Measurements from ENCODE around the gene PDGFRB.

PDGFRB gene

DNA sequence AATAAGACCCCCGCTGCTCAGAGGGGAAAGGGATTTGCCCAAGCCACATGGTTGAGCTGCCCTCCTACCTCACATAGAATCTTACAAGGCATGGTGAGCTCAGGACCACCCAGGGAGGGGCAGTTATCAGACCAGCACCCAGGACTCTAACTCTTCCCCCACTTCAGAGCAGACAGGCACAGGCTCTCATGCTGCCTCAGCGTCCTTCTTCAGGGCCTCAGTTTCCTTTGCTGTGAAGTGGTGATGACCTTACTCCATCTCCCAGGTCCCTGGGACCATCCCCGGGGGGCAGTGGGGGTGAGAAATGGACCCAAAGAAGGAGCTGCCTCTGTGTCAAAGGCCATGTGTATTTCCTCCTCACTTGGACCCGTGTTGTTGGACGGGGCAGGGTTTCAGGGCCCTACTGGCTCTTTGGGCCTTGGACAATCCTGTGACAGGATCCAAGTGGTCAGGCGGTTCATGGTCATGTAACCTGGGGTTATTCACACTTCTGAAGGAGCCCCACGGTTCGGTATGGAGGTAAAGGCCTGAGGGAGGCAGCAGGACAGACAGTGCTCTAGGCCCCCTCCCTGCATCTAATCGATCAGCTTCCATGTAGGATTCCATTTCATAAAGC is 37.6 kb downstream of the PDGFRB start:
- no peak for DNase-seq (ENCODE audit: low read depth in 2 of 3, low spot score in 1 of 3)

DNA sequence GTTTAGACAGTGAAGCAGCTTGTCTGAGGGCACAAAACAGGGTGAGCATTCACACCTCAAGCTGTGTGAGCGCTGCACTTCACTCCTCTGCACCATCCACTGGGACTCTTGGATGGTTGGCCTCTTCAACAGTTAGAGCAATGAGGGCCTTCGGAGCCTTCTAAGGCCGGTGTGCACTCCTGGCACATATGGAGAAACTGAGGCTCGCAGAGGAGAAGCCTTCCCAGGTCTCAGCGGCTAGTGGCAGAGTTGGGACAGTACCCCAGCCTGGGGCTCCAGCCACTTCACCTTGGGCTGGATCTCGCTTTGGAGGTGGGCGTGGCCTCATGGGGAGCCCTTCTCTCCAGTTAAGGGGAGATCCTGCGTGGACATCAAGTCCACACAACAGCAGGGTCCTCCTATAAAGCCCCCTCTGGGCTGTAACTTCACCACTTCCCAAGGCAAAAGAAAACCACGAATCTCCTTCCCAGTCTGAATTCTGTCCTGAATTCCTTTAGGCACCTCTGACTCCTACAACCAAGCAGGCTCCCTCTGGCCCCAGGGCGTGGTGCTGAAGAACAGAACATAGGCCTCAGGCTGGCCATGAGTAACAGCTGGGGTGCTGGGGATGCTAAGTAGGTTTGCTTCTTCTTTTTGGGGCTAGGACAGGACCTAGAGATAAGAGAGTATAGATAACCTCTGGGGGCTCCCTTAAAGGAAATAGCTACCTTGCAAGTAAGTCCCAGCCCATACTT is 38.8 kb downstream of the PDGFRB start:
- DNase-seq (ENCODE audit: low read depth in 2 of 3, low spot score in 1 of 3), result no peak

DNA sequence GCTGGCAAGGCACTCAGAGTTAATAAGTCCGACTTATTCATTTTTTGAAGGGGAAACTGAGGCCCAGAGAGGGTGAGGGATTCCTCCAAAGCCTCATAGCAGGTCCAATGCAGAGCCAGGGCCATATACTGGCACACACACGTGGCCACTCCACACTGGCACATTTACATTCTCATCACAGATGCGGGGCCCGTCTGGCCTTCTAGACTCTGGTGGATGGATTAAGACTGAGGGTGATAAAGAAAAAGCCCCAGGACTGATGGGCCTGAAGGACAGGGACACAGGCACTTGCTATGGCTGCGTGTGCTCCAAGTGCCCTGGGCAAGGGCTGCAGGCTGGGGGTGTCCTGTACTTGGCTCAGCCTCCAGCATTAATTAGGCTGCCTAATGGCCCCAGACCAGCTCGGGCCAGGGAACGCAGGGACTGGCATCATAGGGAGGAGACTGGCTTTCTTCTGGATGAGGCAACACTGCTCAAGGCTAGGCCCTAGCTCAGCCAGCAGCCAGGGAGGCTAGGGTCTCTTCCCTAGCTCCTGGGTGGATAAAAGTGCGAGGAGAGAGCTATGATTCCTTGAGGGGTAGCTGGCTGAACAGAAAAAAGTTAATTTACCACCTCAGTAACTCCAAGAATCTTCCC is 40.8 kb downstream of the PDGFRB start:
- DNase-seq (ENCODE audit: low read depth in 2 of 3, low spot score in 1 of 3), result no peak

DNA sequence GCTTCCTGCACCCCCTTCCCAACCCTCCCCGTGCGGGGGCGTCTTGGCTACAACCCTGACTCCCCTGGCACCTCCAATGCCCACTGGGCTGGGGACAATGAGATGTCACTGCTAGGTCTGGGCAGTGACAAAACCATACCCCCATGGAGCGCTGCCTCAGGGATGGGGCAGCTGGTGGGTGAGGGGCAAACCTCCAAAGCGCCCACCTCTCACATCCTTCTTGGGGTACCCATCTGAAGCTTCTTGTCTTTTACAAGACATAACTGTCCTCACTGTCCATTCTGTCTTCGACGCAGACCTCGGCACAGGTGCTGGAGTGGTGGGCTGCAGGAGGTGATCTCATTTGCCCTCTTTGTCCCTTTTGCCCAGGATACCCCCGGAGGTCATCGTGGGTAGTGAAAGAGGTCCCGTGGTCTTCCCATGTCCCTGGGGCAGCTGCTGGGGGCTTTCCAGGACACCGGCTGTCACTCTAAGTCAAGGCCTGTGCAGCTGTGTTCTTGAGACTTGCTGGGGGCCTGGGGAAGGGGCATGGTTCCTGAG is 41.5 kb downstream of the PDGFRB start:
- DNase-seq (ENCODE audit: low read depth in 2 of 3, low spot score in 1 of 3), result no peak

DNA sequence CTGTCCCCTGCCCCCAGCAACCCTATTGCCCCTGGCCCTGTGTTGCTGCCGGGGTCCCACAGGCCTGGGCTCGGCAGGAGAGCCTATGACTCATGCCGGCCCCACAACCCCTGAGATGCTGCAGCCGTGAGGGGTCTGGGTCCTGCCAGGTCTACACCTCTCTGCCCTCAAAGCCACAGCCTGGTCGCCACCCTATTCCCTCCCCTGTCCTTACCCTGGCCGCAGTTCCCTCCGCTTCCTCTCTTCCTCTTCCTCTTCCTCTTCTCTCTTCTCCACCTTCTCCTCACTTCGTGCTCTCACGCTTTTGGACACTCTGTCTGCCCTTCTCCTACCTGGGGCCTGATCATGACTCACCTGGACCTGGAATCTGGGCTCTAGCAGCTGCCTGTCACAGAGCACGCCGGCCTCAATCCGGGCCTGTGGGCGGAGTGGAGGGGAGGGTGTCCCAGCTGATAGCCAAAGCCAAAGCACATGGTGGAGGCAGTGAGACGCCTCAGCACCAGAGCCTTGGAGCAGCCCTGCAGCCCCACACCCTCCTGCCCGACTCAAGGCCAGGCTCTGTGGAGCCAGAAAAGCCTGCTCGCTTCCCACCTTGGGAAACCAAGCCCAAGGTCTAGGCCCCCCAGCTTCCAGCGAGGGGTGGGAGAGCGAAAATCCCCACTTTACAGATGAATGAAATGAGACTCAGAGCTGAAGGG is 42.4 kb downstream of the PDGFRB start:
- DNase-seq (ENCODE audit: low read depth in 2 of 3, low spot score in 1 of 3), result no peak

DNA sequence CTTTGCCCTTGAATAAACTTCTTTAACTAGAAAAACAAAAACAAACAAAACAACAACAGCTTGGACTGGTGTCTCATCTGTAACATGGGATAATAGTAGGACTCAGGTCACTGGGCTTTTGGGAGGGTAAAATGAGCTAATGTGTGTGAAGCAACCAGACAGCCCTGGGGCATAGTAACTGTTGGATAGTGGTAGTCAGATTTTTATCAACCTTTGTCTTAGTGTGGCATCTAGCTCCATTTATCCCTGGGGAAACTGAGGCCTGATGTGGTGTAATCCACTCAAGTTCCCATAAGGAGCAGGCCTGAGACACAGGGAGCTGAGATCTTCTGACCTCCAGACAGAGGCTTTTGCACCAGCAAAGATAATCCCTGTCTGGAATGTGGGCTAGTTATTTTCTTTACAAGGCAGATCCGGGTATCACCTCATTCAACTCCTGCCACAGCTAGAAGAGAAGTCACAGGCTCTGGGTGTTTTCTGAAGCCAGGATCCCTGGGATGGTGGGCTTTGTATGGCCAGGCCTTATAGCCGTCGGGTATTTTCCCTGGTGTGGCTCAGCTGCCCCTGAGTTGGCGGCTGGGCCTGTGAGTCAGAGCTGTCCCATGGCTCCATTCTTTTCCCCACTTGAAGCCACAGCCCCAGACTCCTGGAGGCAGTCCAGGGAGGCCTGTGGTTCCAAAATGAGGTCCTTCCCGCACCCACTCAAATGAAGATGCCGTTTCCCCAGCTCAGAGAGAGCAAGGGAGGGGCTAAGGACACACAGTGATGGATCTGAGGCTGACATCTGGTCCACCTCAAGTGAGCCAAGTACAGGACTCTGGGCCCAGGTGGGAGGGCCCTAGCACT is 43.2 kb downstream of the PDGFRB start:
- DNase-seq (ENCODE audit: low read depth in 2 of 3, low spot score in 1 of 3), result no peak

DNA sequence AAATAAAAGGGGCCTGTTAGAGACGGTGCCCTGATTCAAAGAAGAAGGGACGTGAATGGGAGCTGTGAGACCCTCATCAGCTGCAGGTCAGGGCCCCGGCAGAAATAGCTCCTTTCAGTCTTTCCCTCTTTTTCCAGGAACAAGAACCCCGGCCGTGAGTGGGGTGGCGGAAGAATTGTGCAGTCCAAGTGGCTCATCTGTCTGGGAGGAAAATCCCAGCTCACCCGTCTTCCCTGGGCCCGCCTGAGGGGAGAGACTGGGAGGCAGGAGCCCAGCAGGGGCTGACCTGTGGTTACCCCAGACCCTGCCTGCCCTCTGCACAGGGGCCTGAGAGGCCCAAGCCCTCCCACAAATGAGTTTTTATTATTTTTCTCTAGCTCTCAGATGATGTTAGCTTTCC is 44.5 kb downstream of the PDGFRB start:
- no peak for DNase-seq (ENCODE audit: low read depth in 2 of 3, low spot score in 1 of 3)

DNA sequence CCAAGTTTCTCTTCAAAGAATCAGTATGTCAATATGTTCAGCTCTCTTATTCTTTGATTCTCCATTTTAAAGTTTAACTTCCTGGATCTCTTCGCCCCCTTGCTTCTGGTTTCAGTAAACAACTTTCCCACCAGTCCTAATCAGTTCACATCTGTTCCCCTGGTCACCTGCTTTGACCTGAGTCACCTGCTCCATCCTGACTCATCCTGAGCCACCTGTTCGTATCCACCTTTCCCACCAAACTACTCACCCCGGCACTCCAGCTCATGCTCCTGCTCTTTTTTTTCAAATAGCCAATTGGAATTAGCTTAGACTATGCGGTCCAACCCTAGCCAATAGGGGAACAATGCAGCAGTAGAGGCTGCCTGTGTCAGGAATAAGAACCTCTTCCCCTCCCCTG is 45.7 kb downstream of the PDGFRB start:
- DNase-seq (ENCODE audit: low read depth in 2 of 3, low spot score in 1 of 3), result no peak

DNA sequence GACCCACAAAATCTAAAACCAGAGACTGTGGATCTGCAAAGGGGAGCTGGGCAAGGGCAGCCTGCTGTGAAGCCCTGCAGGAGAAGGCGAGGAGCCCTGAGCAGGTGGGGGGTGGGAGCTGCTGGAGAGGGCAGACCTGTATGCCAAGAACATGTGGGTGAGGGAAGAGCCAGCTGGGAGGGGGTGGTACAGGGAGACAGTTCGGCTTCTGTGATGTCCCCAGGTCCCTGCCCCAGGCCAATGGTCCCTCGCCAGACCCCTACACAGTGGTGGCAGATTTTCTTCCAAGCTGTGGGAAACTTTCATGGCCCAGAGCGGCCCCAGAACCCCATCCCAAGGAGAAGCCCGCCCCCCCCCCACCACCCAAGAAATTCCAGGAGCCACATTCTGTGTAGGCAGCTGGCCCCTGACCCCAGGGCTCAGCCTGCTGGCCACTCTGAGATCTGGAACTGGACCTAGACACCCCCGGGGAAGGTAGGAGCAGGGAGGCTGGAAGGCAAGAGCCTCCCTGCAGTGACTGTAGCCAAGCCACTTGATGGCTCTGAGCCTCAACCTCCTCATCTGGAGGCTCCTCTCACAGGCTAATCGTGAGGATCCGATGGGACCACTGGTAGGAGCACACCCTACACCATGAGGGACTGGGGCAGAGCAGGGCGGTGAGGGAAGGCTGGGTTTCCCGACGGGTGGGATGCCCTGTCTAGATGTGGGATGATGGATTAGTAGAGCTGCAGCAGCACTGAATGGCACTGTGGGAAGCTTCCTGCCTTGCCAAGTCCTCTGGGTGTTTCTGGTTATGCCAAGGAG is 46.7 kb downstream of the PDGFRB start:
- DNase-seq (ENCODE audit: low read depth in 2 of 3, low spot score in 1 of 3), result no peak

DNA sequence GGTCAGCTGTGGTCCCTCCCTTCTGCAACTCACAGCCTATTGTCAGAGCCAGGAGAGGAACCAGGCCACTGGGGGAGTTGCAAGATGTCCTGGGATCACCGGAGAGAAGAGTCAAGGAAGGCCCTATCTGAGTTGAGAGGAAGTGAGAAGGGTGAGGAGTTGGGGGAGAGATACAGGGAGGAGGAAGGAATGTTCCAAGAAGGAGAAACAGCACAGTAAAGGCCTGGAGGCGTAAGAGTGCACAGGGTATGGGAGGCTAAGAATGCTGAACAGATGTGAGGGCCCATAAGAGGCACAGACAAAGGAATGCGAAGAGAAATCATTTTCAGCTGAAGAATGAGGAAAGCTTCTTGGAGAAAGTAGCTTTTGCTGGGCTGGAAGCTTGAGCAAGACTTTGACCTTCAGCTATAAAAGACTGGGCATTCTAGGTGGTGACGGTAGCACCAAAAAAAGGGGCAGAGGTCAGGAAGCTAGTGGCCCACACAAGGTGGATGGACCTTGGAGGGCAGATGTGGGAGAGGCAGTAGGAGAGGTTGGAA is 47.7 kb downstream of the PDGFRB start:
- DNase-seq (ENCODE audit: low read depth in 2 of 3, low spot score in 1 of 3), result no peak

DNA sequence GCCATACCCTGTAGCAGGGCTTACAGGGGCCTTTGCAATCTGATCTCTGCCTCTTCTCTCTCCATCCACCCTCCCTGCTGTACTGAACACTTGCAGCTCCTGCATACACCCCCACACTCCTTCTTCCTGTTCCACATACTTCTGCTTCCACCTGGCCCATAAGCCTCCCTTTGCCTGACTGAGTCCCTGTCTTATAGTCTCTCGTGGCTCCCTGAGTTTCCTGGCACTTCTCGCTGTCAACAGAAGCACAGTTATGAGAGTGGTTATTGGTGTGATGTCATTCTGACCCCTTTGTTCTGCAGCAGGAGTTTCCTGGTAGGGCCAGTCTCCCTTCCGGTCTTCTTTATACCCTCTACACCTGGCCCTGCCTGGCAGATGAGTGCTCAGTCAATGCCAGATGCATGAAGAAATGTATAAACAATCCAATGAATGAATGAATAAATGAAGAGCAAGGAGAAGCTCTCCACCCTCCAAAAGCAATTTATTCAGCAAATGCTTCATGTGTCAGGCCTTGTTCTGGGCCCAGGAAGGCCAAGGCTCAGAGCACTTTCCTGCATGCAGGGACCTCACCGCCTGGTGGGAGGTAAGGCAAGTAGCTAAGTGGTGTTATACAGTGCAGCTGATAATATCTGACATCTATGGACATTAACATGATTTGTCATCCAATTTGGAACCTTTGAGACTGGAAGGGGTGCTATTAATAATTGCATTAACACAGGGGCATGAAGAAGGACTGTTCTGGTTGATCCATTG is 48.8 kb downstream of the PDGFRB start:
- DNase-seq (ENCODE audit: low read depth in 2 of 3, low spot score in 1 of 3), result no peak

DNA sequence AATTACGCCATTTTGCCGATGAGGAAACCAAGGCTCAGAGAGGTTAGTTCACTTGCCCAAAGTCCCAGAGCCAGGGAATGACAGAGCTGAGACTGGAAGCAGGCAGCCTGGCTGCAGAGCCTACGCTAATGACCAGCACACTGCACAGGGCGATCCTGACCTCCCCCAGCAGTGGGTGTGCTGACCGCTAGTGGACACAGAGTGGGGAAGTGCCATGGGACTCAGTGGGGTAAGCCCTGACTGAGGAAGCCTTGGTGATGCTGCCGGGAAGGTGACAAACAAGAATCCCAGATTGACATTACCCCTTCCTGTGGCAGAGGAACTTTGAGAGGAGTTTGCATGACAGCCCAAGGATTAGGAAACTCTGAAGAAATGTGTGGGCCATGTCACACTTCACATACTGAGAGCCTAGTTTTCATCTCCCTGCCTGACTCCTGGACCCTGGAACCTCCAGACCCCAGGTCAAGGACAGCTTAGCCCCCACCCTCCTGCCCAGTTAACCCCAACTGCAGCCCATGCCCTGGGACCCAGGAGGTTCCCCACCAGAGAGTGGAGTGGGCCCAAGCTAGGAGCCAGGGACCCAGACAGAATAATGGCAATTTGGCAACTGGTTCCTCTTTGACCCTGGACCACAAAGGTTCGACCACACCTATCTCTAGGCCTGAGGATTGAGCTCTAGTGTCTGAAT is 49.6 kb downstream of the PDGFRB start:
- no peak for DNase-seq (ENCODE audit: low read depth in 2 of 3, low spot score in 1 of 3)

DNA sequence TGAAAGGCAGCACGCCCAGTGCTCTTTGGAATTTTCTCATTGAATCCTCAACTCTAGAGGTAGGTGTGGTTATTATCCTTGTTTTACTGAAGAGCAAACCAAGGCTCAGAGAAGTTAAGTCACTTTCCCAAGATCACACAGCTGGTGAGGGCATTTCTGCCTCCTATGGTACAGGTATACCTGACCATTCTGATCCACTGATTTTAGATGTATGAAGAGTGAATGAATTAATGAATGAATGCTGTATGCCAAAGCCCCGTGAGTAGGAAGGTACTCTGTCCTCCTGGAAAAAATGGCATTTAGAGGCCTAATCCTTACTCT is 51.1 kb downstream of the PDGFRB start:
- DNase-seq (ENCODE audit: low read depth in 2 of 3, low spot score in 1 of 3), result no peak

DNA sequence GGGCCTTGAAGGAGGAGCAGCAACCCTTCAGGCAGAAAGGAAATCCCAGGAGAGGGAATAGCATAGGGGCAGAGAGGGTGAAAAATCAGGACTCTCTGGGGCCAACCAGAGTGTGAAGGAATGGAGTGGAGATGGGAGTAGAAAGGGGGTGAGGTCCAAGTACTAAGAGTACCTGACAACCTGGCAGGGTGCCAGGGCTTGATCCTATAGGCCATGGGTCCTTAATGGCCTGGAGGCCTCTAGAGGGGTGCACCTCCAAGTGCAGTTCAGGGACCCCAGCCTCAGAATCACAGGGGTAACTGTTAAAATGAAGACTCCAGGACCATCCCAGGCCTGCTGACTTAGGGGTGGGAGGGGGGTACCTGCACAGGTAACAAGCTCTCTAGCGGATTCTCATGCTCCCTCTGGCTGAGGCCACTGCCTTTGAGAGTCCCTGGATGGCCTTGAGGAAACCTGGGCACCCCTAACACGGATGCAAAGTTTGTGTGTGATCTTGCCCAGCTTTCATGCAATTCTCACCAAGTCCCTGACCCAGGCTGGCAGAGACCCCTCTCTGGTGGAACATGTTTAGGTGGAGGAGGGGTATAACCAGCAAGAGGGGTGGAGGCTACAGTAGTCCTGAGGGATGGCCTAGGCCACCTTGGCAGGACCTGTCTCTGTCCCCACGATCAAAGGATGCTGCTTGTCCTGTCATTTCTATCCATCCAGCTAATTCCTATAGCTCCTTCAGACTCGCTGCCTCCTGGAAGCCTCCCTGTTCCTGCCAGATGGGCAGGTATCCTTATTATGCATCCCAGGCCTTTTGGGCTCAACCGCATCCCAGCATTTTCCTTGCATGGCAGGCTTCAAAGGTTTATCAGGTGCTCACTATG is 51.7 kb downstream of the PDGFRB start:
- no peak for DNase-seq (ENCODE audit: low read depth in 2 of 3, low spot score in 1 of 3)

DNA sequence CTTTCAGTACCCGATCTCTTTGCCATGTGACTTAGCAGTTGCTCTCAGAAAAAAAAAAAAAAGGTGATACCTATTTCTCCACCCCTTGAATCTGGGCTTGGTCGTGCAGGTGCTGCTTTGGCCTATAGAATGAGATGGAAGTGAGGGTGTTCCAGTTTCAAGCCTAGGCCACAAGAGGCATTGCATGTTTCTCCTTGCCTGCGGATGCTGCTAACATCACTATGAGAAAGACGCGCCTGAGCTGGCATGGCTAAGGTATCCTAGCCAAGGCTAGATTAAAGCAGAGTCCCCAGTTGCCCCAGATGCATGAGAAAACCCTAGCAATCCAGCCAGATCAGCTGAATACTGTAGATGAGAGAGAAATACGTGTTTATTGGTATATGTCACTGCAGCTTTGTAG is 54.6 kb downstream of the PDGFRB start:
- DNase-seq (ENCODE audit: low read depth in 2 of 3, low spot score in 1 of 3), result no peak

DNA sequence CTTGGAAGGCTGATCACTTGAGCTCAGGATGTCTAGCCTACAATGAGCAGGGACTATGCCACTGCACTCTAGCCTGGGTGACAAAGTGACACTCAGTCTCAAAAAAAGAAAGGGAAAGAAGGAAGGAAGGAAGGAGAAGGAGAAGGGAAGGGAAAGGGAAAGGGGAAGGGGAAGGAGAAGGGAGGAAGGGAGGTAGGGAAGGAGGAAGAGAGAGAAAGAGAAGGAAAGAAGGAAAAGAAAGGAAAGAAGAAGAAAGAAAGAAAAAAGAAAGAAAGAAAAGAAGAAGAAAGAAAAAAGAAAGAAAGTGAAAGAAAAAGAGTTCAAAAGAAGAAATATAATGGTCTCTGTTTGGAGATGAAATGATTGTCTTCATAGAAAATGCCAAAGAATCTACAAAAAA is 58.5 kb downstream of the PDGFRB start:
- no peak for DNase-seq (ENCODE audit: low read depth in 2 of 3, low spot score in 1 of 3)

DNA sequence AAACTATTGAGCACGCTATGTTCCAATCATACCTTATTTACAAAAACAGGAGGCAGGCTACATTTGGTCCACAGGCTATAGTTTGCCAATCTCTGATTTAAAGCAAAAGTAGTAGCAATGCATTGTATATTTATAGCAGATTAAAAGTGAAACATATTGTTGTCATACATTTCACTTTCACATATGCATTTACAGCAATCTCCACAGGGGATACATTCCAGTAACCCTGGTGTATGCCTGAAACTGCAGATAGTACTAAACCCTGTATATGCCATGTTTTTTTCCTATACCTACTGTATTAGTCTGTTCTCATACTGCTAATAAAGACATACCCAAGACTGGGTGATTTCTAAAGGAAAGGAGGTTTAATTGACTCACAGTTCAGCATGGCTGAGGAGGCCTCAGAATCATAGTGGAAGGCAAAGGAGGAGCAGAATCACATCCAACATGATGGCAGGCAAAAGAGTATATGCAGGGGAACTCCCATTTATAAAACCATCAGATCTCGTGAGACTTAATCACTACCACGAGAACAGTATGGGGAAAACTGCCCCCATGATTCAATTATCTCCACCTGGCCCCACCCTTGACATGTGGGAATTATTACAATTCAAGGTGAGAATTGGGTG is 63.4 kb downstream of the PDGFRB start:
- no peak for DNase-seq (ENCODE audit: low read depth in 2 of 3, low spot score in 1 of 3)
